SK-N-DZ (cell line): Measurements from ENCODE around the gene DOCK10.

ENCODE experiments used
- DNase-seq: peaks from one replicate; pipeline ENCODE4 v3.0.0-alpha.2; 2015; ENCODE audit warnings: low spot score

Gene DOCK10

GRCh38 chr2:225013425-225014365, 28.6 kb downstream of the DOCK10 start:
- DNase-seq, result no peak

GRCh38 chr2:225011585-225011984, 30.7 kb downstream of the DOCK10 start:
- no peak for DNase-seq

- DNase-seq, result no peak
Observed at GRCh38 chr2:225010804-225011203, 31.5 kb downstream of the DOCK10 start.

- DNase-seq, result no peak
Observed at GRCh38 chr2:225009768-225010167, 32.5 kb downstream of the DOCK10 start.

GRCh38 chr2:225008935-225009334, 33.3 kb downstream of the DOCK10 start:
- peak; percentile 37 for DNase-seq

- DNase-seq, result no peak
Observed at GRCh38 chr2:225008179-225008856, 34.0 kb downstream of the DOCK10 start.

- DNase-seq, result peak; percentile 22
Observed at GRCh38 chr2:225006730-225007129, 35.5 kb downstream of the DOCK10 start.

- no peak for DNase-seq
Observed at GRCh38 chr2:225004597-225004996, 37.7 kb downstream of the DOCK10 start.

GRCh38 chr2:225002656-225003045, 39.6 kb downstream of the DOCK10 start:
- no peak for DNase-seq

GRCh38 chr2:225002039-225002655, 40.1 kb downstream of the DOCK10 start:
- peak; percentile 65 for DNase-seq

GRCh38 chr2:224999754-225000153, 42.5 kb downstream of the DOCK10 start:
- DNase-seq, result no peak

GRCh38 chr2:224999321-224999720, 42.9 kb downstream of the DOCK10 start:
- no peak for DNase-seq

- DNase-seq, result no peak
Observed at GRCh38 chr2:224997802-224998201, 44.5 kb downstream of the DOCK10 start.

GRCh38 chr2:224995419-224995818, 46.8 kb downstream of the DOCK10 start:
- no peak for DNase-seq

- no peak for DNase-seq
Observed at GRCh38 chr2:224994242-224994823, 47.9 kb downstream of the DOCK10 start.

GRCh38 chr2:224990710-224991109, 51.6 kb downstream of the DOCK10 start:
- DNase-seq, result no peak

GRCh38 chr2:224987733-224988132, 54.5 kb downstream of the DOCK10 start:
- DNase-seq, result no peak

GRCh38 chr2:224986477-224986876, 55.8 kb downstream of the DOCK10 start:
- DNase-seq, result no peak

- peak; percentile 16 for DNase-seq
Observed at GRCh38 chr2:224984637-224985036, 57.6 kb downstream of the DOCK10 start.

GRCh38 chr2:224983712-224984554, 58.3 kb downstream of the DOCK10 start:
- DNase-seq, result peak; percentile 72
